Lower lobe of right lung (tissue), 2 donors: Measurements from ENCODE around the gene ADAMTS16. TPM values are rescaled to one million over a fixed set of nuclear protein-coding genes. Genes with fewer than 3 reads are reported as not detected.

ENCODE experiments used
- ATAC-seq, 2 donors: fragments of 200-7000 bp; cut with Tn5 transposase; one replicate each; pipeline ENCODE4 v1.9.1; 2020 to 2022; ENCODE audit warnings: mild to moderate bottlenecking in 2 of 2, moderate library complexity in 2 of 2
- DNase-seq: peaks from one replicate; pipeline ENCODE4 v3.0.0-alpha.2; 2020
- H3K27ac ChIP-seq: fragments of 200-600 bp; one replicate; pipeline ENCODE4 v1.8.0; 2022
- H3K27me3 ChIP-seq: fragments of 200-600 bp; one replicate; pipeline ENCODE4 v1.8.0; 2022; ENCODE audit warnings: low read depth
- H3K36me3 ChIP-seq: fragments of 200-600 bp; one replicate; pipeline ENCODE4 v1.8.0; 2022; ENCODE audit warnings: mild to moderate bottlenecking
- H3K4me1 ChIP-seq: fragments of 200-600 bp; one replicate; pipeline ENCODE4 v1.8.0; 2022
- H3K4me3 ChIP-seq: fragments of 200-600 bp; one replicate; pipeline ENCODE4 v1.8.0; 2022; ENCODE audit warnings: mild to moderate bottlenecking
- H3K9me3 ChIP-seq: fragments of 200-600 bp; one replicate; pipeline ENCODE4 v1.8.0; 2022
- CTCF ChIP-seq: fragments of 200-600 bp; IDR thresholded peaks from one replicate; pipeline ENCODE4 v1.8.0; 2022; ENCODE audit warnings: antibody characterized with exemption, mild to moderate bottlenecking
- intact Hi-C: fragments of 100-400 bp; cut with DNase I; formaldehyde crosslinking; loops from one replicate; pipeline ENCODE4 v1.11.0; 2022
- total RNA-seq: library from RNA; stranded (reverse); fragmentation: NEBNext Ultra II Directional; extraction: Animal tissue kit (Norgen Biotek cat#: 25700); gene quantifications from one replicate; pipeline ENCODE4 v1.2.1, GENCODE V29; 2021
- donor health status: DM: no; HTN: yes; CAD: no; lungs with severe emphysema.

Gene ADAMTS16
- total RNA-seq, 1 donor from 2014 or later: 1.1 TPM

GRCh38 chr5:5314166-5314565 lies 174.0 kb downstream of the ADAMTS16 start:
- H3K36me3 ChIP-seq: no peaks in the 10 kb centered on the region
- no peak for TF ChIP-seq CTCF
- H3K27ac ChIP-seq: no peak overlapping the region
- intact Hi-C loops: no loop called here
- H3K27me3 ChIP-seq: no peaks in the 10 kb centered on the region
- no peaks in the 10 kb centered on the region for H3K9me3 ChIP-seq
- H3K4me1 ChIP-seq: no peaks in the 10 kb centered on the region
- ATAC-seq: no peak
- DNase-seq: no peak
- H3K4me3 ChIP-seq: no peak overlapping the region

- TF ChIP-seq CTCF: no peak
- Histone ChIP-seq H3K27ac (no peak overlapping the region), H3K36me3 (no peaks in the 10 kb centered on the region), H3K9me3 (no peaks in the 10 kb centered on the region), H3K27me3 (no peaks in the 10 kb centered on the region), H3K4me3 (no peak overlapping the region), H3K4me1 (no peaks in the 10 kb centered on the region)
- DNase-seq (no peak), ATAC-seq (no peak)
- intact Hi-C loops: no loop called here
Measured at GRCh38 chr5:5314626-5315025, 174.5 kb downstream of the ADAMTS16 start.

- Histone ChIP-seq H3K4me3 (no peak overlapping the region), H3K27me3 (no peaks in the 10 kb centered on the region), H3K9me3 (no peaks in the 10 kb centered on the region), H3K36me3 (no peaks in the 10 kb centered on the region), H3K4me1 (no peaks in the 10 kb centered on the region), H3K27ac (no peak overlapping the region)
- peak; percentile 36 to 57 for ATAC-seq
- intact Hi-C loops: no loop called here
- no peak for DNase-seq
- TF ChIP-seq CTCF: no peak
Measured at GRCh38 chr5:5315068-5315980, 175.2 kb downstream of the ADAMTS16 start.

GRCh38 chr5:5316334-5316733 lies 176.2 kb downstream of the ADAMTS16 start:
- TF ChIP-seq CTCF: no peak
- DNase-seq (no peak), ATAC-seq (no peak)
- H3K36me3 ChIP-seq: no peaks in the 10 kb centered on the region
- intact Hi-C loops: no loop called here
- H3K4me3 ChIP-seq: no peak overlapping the region
- no peak overlapping the region for H3K27ac ChIP-seq
- no peaks in the 10 kb centered on the region for H3K27me3 ChIP-seq
- no peaks in the 10 kb centered on the region for H3K4me1 ChIP-seq
- H3K9me3 ChIP-seq: no peaks in the 10 kb centered on the region

GRCh38 chr5:5317976-5318375 lies 177.8 kb downstream of the ADAMTS16 start:
- H3K27me3 ChIP-seq: no peaks in the 10 kb centered on the region
- DNase-seq (no peak), ATAC-seq (no peak)
- H3K4me3 ChIP-seq: no peak overlapping the region
- H3K27ac ChIP-seq: no peak overlapping the region
- no peak for TF ChIP-seq CTCF
- intact Hi-C loops: no loop called here
- H3K4me1 ChIP-seq: no peaks in the 10 kb centered on the region
- H3K9me3 ChIP-seq: no peaks in the 10 kb centered on the region
- H3K36me3 ChIP-seq: no peaks in the 10 kb centered on the region
